Measurements from ENCODE around the gene GFPT2.

GFPT2 gene

GRCh38 chr5:180350711-180351465 is 2.2 kb downstream of the GFPT2 start:
- peaks cover 0 to 22% (median 16%) of the 10 kb centered on the region in 4 experiments for H3K4me1 ChIP-seq (ENCODE audit: control extremely low read depth in 1 of 4, control insufficient read depth in 4 of 4, insufficient read depth in 4 of 4, low read length in 3 of 4)
- peaks cover 0 to 69% (median 36%) of the 10 kb centered on the region in 5 experiments for H3K27me3 ChIP-seq (replicated peaks in 2 of 5; ENCODE audit: control insufficient read depth in 4 of 5, insufficient read depth in 5 of 5, low read length in 4 of 5)
- ChIA-PET CTCF (interaction anchor here (1.0 to 1.4 kb wide), 2 partner anchors 19 to 34 kb away, joined by 4 read pairs; no protein-coding TSS in a partner anchor), POLR2A (no interaction called here)
- H3K36me3 ChIP-seq (ENCODE audit: control insufficient read depth in 4 of 4, insufficient read depth in 4 of 4, low read length in 3 of 4), result no peaks in the 10 kb centered on the region
- no peak overlapping the region for H3K4me3 ChIP-seq (ENCODE audit: control insufficient read depth in 1 of 7, extremely low read depth in 1 of 7, insufficient read depth in 4 of 7, low read depth in 2 of 7, low read length in 6 of 7)
- no peaks in the 10 kb centered on the region for H3K9me3 ChIP-seq (ENCODE audit: control extremely low read depth in 1 of 5, control insufficient read depth in 4 of 5, insufficient read depth in 2 of 5, low read depth in 1 of 5, low read length in 4 of 5)
- peak in 1 of 3 donors; percentile 4 for DNase-seq
- no peak overlapping the region for H3K27ac ChIP-seq (ENCODE audit: insufficient read depth in 1 of 2, low read depth in 1 of 2, low read length in 2 of 2, poor library complexity in 1 of 2, severe bottlenecking in 2 of 2)
- 84% methylated on average over 11 of the region's 11 CpGs for WGBS (ENCODE audit: insufficient coverage)

DNA sequence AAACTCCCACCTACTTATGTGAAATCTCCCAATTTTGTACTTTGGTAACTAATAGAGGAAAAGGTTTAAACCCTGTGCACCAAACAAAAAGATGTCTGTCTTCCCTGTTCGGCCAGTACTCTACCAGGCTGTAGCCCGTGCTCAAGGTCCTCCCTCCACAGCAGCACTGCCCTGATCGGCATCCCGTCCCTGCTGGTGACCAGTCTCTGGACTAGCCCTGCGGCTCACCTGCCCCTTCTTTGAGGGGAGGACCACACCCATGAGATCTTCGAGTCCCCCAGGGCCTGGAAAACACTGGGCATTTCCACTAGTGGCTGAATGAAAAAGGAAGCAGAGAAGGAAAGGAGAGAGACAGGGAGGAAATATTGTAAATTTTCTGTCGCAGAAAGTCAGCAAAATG is 2.8 kb downstream of the GFPT2 start:
- H3K27ac ChIP-seq (ENCODE audit: insufficient read depth in 1 of 2, low read depth in 1 of 2, low read length in 2 of 2, poor library complexity in 1 of 2, severe bottlenecking in 2 of 2), result no peak overlapping the region
- H3K4me1 ChIP-seq (ENCODE audit: control extremely low read depth in 1 of 4, control insufficient read depth in 4 of 4, insufficient read depth in 4 of 4, low read length in 3 of 4), result peaks cover 0 to 22% (median 16%) of the 10 kb centered on the region in 4 experiments
- POLR2A ChIA-PET, result no interaction called here
- CTCF ChIA-PET, result no interaction called here
- H3K9me3 ChIP-seq (ENCODE audit: control extremely low read depth in 1 of 5, control insufficient read depth in 4 of 5, insufficient read depth in 2 of 5, low read depth in 1 of 5, low read length in 4 of 5), result no peaks in the 10 kb centered on the region
- H3K36me3 ChIP-seq (ENCODE audit: control insufficient read depth in 4 of 4, insufficient read depth in 4 of 4, low read length in 3 of 4), result no peaks in the 10 kb centered on the region
- H3K4me3 ChIP-seq (ENCODE audit: control insufficient read depth in 1 of 7, extremely low read depth in 1 of 7, insufficient read depth in 4 of 7, low read depth in 2 of 7, low read length in 6 of 7), result no peak overlapping the region
- H3K27me3 ChIP-seq (replicated peaks in 2 of 5; ENCODE audit: control insufficient read depth in 4 of 5, insufficient read depth in 5 of 5, low read length in 4 of 5), result peaks cover 0 to 65% (median 36%) of the 10 kb centered on the region in 5 experiments
- WGBS (ENCODE audit: insufficient coverage), result 96% methylated on average over 6 of the region's 7 CpGs
- no peak for DNase-seq

DNA sequence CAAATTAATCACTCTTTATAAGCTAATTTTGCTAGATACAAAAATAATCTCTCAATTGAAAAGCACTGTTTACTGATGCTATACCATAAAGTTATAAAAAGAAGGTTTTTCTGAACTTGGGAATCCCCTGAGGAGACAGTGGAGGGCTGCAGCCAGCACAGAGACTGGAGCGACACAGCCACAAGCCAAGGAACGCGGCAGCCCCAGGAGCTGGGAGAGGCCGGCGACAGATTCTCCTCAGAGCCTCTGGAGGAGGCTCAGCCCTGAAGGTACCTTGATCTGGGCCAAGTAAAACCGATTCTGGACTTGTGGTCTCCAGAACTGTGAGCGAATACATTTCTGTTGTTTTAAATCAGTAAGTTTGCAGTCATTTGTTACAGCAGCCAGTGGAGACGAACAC is 3.7 kb downstream of the GFPT2 start:
- no peak for DNase-seq
- WGBS (ENCODE audit: insufficient coverage), result 99% methylated on average over 8 of the region's 8 CpGs
- H3K4me1 ChIP-seq (ENCODE audit: control extremely low read depth in 1 of 4, control insufficient read depth in 4 of 4, insufficient read depth in 4 of 4, low read length in 3 of 4), result peaks cover 0 to 21% (median 16%) of the 10 kb centered on the region in 4 experiments
- CTCF ChIA-PET, result no interaction called here
- H3K36me3 ChIP-seq (ENCODE audit: control insufficient read depth in 4 of 4, insufficient read depth in 4 of 4, low read length in 3 of 4), result no peaks in the 10 kb centered on the region
- H3K4me3 ChIP-seq (ENCODE audit: control insufficient read depth in 1 of 7, extremely low read depth in 1 of 7, insufficient read depth in 4 of 7, low read depth in 2 of 7, low read length in 6 of 7), result no peak overlapping the region
- no peaks in the 10 kb centered on the region for H3K9me3 ChIP-seq (ENCODE audit: control extremely low read depth in 1 of 5, control insufficient read depth in 4 of 5, insufficient read depth in 2 of 5, low read depth in 1 of 5, low read length in 4 of 5)
- peaks cover 0 to 63% (median 29%) of the 10 kb centered on the region in 5 experiments for H3K27me3 ChIP-seq (replicated peaks in 2 of 5; ENCODE audit: control insufficient read depth in 4 of 5, insufficient read depth in 5 of 5, low read length in 4 of 5)
- H3K27ac ChIP-seq (ENCODE audit: insufficient read depth in 1 of 2, low read depth in 1 of 2, low read length in 2 of 2, poor library complexity in 1 of 2, severe bottlenecking in 2 of 2), result no peak overlapping the region
- POLR2A ChIA-PET, result no interaction called here

DNA sequence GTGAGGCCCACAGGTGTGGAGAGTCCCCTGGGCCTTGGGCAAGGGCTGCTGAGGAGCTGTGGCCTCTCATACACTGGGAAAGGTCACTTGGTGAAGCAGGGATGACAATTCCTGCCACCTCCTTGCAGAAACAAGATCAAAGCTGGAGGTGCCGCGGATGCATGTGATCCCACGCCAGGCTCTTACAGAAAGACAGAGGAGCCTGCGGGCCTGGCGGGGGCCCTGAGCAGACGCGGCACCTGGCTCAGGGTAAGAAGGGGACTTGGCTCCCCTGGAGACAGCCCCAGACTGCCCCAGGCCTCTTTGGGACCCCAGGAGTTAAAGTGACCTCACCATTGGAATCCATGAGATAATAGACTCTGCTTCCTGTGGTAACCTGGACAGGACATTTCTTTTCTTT is 4.8 kb downstream of the GFPT2 start:
- no peak overlapping the region for H3K4me3 ChIP-seq (ENCODE audit: control insufficient read depth in 1 of 7, extremely low read depth in 1 of 7, insufficient read depth in 4 of 7, low read depth in 2 of 7, low read length in 6 of 7)
- no peak overlapping the region for H3K27ac ChIP-seq (ENCODE audit: insufficient read depth in 1 of 2, low read depth in 1 of 2, low read length in 2 of 2, poor library complexity in 1 of 2, severe bottlenecking in 2 of 2)
- no peak for DNase-seq
- H3K27me3 ChIP-seq (replicated peaks in 2 of 5; ENCODE audit: control insufficient read depth in 4 of 5, insufficient read depth in 5 of 5, low read length in 4 of 5), result peaks cover under 1 to 61% (median 27%) of the 10 kb centered on the region in 5 experiments
- CTCF ChIA-PET, result no interaction called here
- no peaks in the 10 kb centered on the region for H3K36me3 ChIP-seq (ENCODE audit: control insufficient read depth in 4 of 4, insufficient read depth in 4 of 4, low read length in 3 of 4)
- 92% methylated on average over 7 of the region's 7 CpGs for WGBS (ENCODE audit: insufficient coverage)
- POLR2A ChIA-PET, result no interaction called here
- H3K4me1 ChIP-seq (ENCODE audit: control extremely low read depth in 1 of 4, control insufficient read depth in 4 of 4, insufficient read depth in 4 of 4, low read length in 3 of 4), result peaks cover 0 to 10% (median 8%) of the 10 kb centered on the region in 4 experiments
- no peaks in the 10 kb centered on the region for H3K9me3 ChIP-seq (ENCODE audit: control extremely low read depth in 1 of 5, control insufficient read depth in 4 of 5, insufficient read depth in 2 of 5, low read depth in 1 of 5, low read length in 4 of 5)

GRCh38 chr5:180347702-180348101 is 5.4 kb downstream of the GFPT2 start:
- Histone ChIP-seq H3K4me1 (ENCODE audit: control extremely low read depth in 1 of 4, control insufficient read depth in 4 of 4, insufficient read depth in 4 of 4, low read length in 3 of 4) (peaks cover 0 to 9% (median 4%) of the 10 kb centered on the region in 4 experiments), H3K27me3 (replicated peaks in 2 of 5; ENCODE audit: control insufficient read depth in 4 of 5, insufficient read depth in 5 of 5, low read length in 4 of 5) (peaks cover 2 to 62% (median 26%) of the 10 kb centered on the region in 5 experiments), H3K4me3 (ENCODE audit: control insufficient read depth in 1 of 7, extremely low read depth in 1 of 7, insufficient read depth in 4 of 7, low read depth in 2 of 7, low read length in 6 of 7) (no peak overlapping the region), H3K36me3 (ENCODE audit: control insufficient read depth in 4 of 4, insufficient read depth in 4 of 4, low read length in 3 of 4) (no peaks in the 10 kb centered on the region), H3K27ac (ENCODE audit: insufficient read depth in 1 of 2, low read depth in 1 of 2, low read length in 2 of 2, poor library complexity in 1 of 2, severe bottlenecking in 2 of 2) (no peak overlapping the region), H3K9me3 (ENCODE audit: control extremely low read depth in 1 of 5, control insufficient read depth in 4 of 5, insufficient read depth in 2 of 5, low read depth in 1 of 5, low read length in 4 of 5) (no peaks in the 10 kb centered on the region)
- DNase-seq, result no peak
- CTCF ChIA-PET, result interaction anchor here (2.9 kb wide), 1 partner anchor 19 kb away, joined by 10 read pairs; no protein-coding TSS in a partner anchor
- 100% methylated on average over 5 of the region's 10 CpGs for WGBS (ENCODE audit: insufficient coverage)
- POLR2A ChIA-PET, result no interaction called here

- ChIA-PET POLR2A (no interaction called here), CTCF (interaction anchor here (2.9 kb wide), 1 partner anchor 17 kb away, joined by 10 read pairs; no protein-coding TSS in a partner anchor)
- Histone ChIP-seq H3K36me3 (ENCODE audit: control insufficient read depth in 4 of 4, insufficient read depth in 4 of 4, low read length in 3 of 4) (no peaks in the 10 kb centered on the region), H3K27ac (ENCODE audit: insufficient read depth in 1 of 2, low read depth in 1 of 2, low read length in 2 of 2, poor library complexity in 1 of 2, severe bottlenecking in 2 of 2) (no peak overlapping the region), H3K27me3 (replicated peaks in 2 of 5; ENCODE audit: control insufficient read depth in 4 of 5, insufficient read depth in 5 of 5, low read length in 4 of 5) (peaks cover 2 to 48% (median 21%) of the 10 kb centered on the region in 5 experiments), H3K4me1 (ENCODE audit: control extremely low read depth in 1 of 4, control insufficient read depth in 4 of 4, insufficient read depth in 4 of 4, low read length in 3 of 4) (peaks cover 0 to 2% (median 0%) of the 10 kb centered on the region in 4 experiments), H3K9me3 (ENCODE audit: control extremely low read depth in 1 of 5, control insufficient read depth in 4 of 5, insufficient read depth in 2 of 5, low read depth in 1 of 5, low read length in 4 of 5) (no peaks in the 10 kb centered on the region), H3K4me3 (ENCODE audit: control insufficient read depth in 1 of 7, extremely low read depth in 1 of 7, insufficient read depth in 4 of 7, low read depth in 2 of 7, low read length in 6 of 7) (no peak overlapping the region)
- WGBS (ENCODE audit: insufficient coverage), result 95% methylated on average over 12 of the region's 14 CpGs
- DNase-seq, result no peak
These were observed 6.8 kb downstream of the GFPT2 start for GRCh38 chr5:180346358-180346757.

- ChIA-PET POLR2A (no interaction called here), CTCF (interaction anchor here (2.8 to 2.9 kb wide), 2 partner anchors 17 to 30 kb away, joined by 8 to 10 read pairs; no protein-coding TSS in a partner anchor)
- Histone ChIP-seq H3K4me3 (ENCODE audit: control insufficient read depth in 1 of 7, extremely low read depth in 1 of 7, insufficient read depth in 4 of 7, low read depth in 2 of 7, low read length in 6 of 7) (no peak overlapping the region), H3K9me3 (ENCODE audit: control extremely low read depth in 1 of 5, control insufficient read depth in 4 of 5, insufficient read depth in 2 of 5, low read depth in 1 of 5, low read length in 4 of 5) (no peaks in the 10 kb centered on the region), H3K27ac (ENCODE audit: insufficient read depth in 1 of 2, low read depth in 1 of 2, low read length in 2 of 2, poor library complexity in 1 of 2, severe bottlenecking in 2 of 2) (no peak overlapping the region), H3K4me1 (ENCODE audit: control extremely low read depth in 1 of 4, control insufficient read depth in 4 of 4, insufficient read depth in 4 of 4, low read length in 3 of 4) (peaks cover 0 to 2% (median 0%) of the 10 kb centered on the region in 4 experiments), H3K36me3 (ENCODE audit: control insufficient read depth in 4 of 4, insufficient read depth in 4 of 4, low read length in 3 of 4) (no peaks in the 10 kb centered on the region), H3K27me3 (replicated peaks in 2 of 5; ENCODE audit: control insufficient read depth in 4 of 5, insufficient read depth in 5 of 5, low read length in 4 of 5) (peaks cover 2 to 43% (median 19%) of the 10 kb centered on the region in 5 experiments)
- DNase-seq, result no peak
- 98% methylated on average over 4 of the region's 8 CpGs for WGBS (ENCODE audit: insufficient coverage)
These were observed 7.4 kb downstream of the GFPT2 start for GRCh38 chr5:180345781-180346180.
